Suprapubic skin (tissue), 4 donors: ENCODE measurements around the gene MCMBP. TPM values are rescaled to one million over a fixed set of nuclear protein-coding genes. Genes with fewer than 3 reads are reported as not detected.

ENCODE experiments used
- DNase-seq, 2 donors: peaks; one replicate each; pipeline ENCODE4 v3.0.0-alpha.2; 2019; ENCODE audit warnings: low spot score in 2 of 2
- H3K27ac ChIP-seq: fragments of 200-600 bp; sonication (generic); one replicate; pipeline ENCODE4 v1.5.1; 2019
- H3K27me3 ChIP-seq: fragments of 200-600 bp; sonication (generic); one replicate; pipeline ENCODE4 v1.5.1; 2019
- H3K36me3 ChIP-seq: fragments of 200-600 bp; sonication (generic); one replicate; pipeline ENCODE4 v1.5.1; 2019
- H3K4me1 ChIP-seq: fragments of 200-600 bp; sonication (generic); one replicate; pipeline ENCODE4 v1.5.1; 2019
- H3K4me3 ChIP-seq: fragments of 200-600 bp; sonication (generic); one replicate; pipeline ENCODE4 v1.5.1; 2019; ENCODE audit warnings: mild to moderate bottlenecking
- H3K9me3 ChIP-seq: fragments of 200-600 bp; sonication (generic); one replicate; pipeline ENCODE4 v1.5.1; 2019
- CTCF ChIP-seq, 2 donors: fragments of 200-600 bp in 1 of 2; fragments of 450-650 bp in 1 of 2; sonication (generic) in 1 of 2; IDR thresholded peaks; one replicate each; pipeline ENCODE4 v1.5.1; 2016 to 2019; ENCODE audit warnings: antibody characterized with exemption in 2 of 2, mild to moderate bottlenecking in 1 of 2, moderate library complexity in 1 of 2
- EP300 ChIP-seq: sonication (generic); formaldehyde crosslinking; IDR thresholded peaks from one replicate; pipeline ENCODE4 v1.6.1; 2017; ENCODE audit warnings: antibody characterized with exemption
- POLR2A ChIP-seq, 2 donors: fragments of 450-650 bp; IDR thresholded peaks; one replicate each; pipeline ENCODE4 v1.6.1; 2017; ENCODE audit warnings: antibody characterized with exemption in 2 of 2, mild to moderate bottlenecking in 2 of 2, moderate library complexity in 2 of 2
- POLR2AphosphoS5 ChIP-seq, 3 donors: sonication (generic); formaldehyde crosslinking; IDR thresholded peaks; one replicate each; pipeline ENCODE4 v1.6.1; 2017; ENCODE audit warnings: antibody characterized with exemption in 3 of 3
- WGBS: methylation state at CpG from one replicate; pipeline ENCODE4 v1.1.5; 2018; 5-methylcytosine and 5-hydroxymethylcytosine counted together
- total RNA-seq, 4 donors: library from RNA; depleted of rRNA; stranded (reverse); fragments of >200 nt; gene quantifications; one replicate each; pipeline ENCODE4 v1.1.0, GENCODE V29; 2016

MCMBP gene
- total RNA-seq, 4 donors from 2014 or later = 38.1 to 57.3 (median 55.4) TPM

GRCh38 chr10:119829429-119829828 is 43.2 kb downstream of the MCMBP start:
- Histone ChIP-seq H3K4me1 (no peaks in the 10 kb centered on the region), H3K27ac (no peak overlapping the region), H3K4me3 (no peak overlapping the region), H3K27me3 (no peaks in the 10 kb centered on the region), H3K36me3 (peaks cover 74% of the 10 kb centered on the region), H3K9me3 (no peaks in the 10 kb centered on the region)
- TF ChIP-seq EP300 (no peak), POLR2A (IDR thresholded peaks at IDR 0.05) (no peak), POLR2AphosphoS5 (IDR thresholded peaks at IDR 0.05) (no peak), CTCF (IDR thresholded peaks at IDR 0.05) (no peak)
- no peak for DNase-seq
- 83% methylated on average over 7 of the region's 7 CpGs for WGBS

- Histone ChIP-seq H3K36me3 (peaks cover 70% of the 10 kb centered on the region), H3K9me3 (no peaks in the 10 kb centered on the region), H3K4me3 (no peak overlapping the region), H3K27ac (no peak overlapping the region), H3K27me3 (no peaks in the 10 kb centered on the region), H3K4me1 (no peaks in the 10 kb centered on the region)
- no peak for DNase-seq
- no peak for TF ChIP-seq CTCF (IDR thresholded peaks at IDR 0.05)
- no peak for TF ChIP-seq POLR2AphosphoS5 (IDR thresholded peaks at IDR 0.05)
- TF ChIP-seq EP300 = no peak
- 89% methylated on average over 4 of the region's 4 CpGs for WGBS
These were observed 45.2 kb downstream of the MCMBP start for GRCh38 chr10:119827430-119827829.

GRCh38 chr10:119826771-119827170 is 45.9 kb downstream of the MCMBP start:
- H3K4me1 ChIP-seq = no peaks in the 10 kb centered on the region
- WGBS = 92% methylated on average over 6 of the region's 6 CpGs
- TF ChIP-seq POLR2A (IDR thresholded peaks at IDR 0.05) = no peak
- no peak for TF ChIP-seq POLR2AphosphoS5 (IDR thresholded peaks at IDR 0.05)
- TF ChIP-seq EP300 = no peak
- TF ChIP-seq CTCF (IDR thresholded peaks at IDR 0.05) = no peak
- H3K27me3 ChIP-seq = no peaks in the 10 kb centered on the region
- H3K4me3 ChIP-seq = no peak overlapping the region
- H3K9me3 ChIP-seq = no peaks in the 10 kb centered on the region
- H3K27ac ChIP-seq = no peak overlapping the region
- peaks cover 63% of the 10 kb centered on the region for H3K36me3 ChIP-seq
- no peak for DNase-seq

GRCh38 chr10:119824299-119824698 is 48.3 kb downstream of the MCMBP start:
- H3K9me3 ChIP-seq = no peaks in the 10 kb centered on the region

GRCh38 chr10:119821182-119821581 is 51.5 kb downstream of the MCMBP start:
- Histone ChIP-seq H3K4me3 (no peak overlapping the region), H3K9me3 (no peaks in the 10 kb centered on the region), H3K36me3 (peaks cover 26% of the 10 kb centered on the region), H3K4me1 (peaks cover 8% of the 10 kb centered on the region), H3K27ac (no peak overlapping the region), H3K27me3 (no peaks in the 10 kb centered on the region)
- TF ChIP-seq POLR2AphosphoS5 (IDR thresholded peaks at IDR 0.05) (no peak), EP300 (no peak), CTCF (IDR thresholded peaks at IDR 0.05) (no peak), POLR2A (IDR thresholded peaks at IDR 0.05) (no peak)
- DNase-seq = no peak
- WGBS = 64% methylated on average over 4 of the region's 4 CpGs

More at GRCh38 chr10:119824299-119824698, 48.3 kb downstream of the MCMBP start:
- H3K27me3 ChIP-seq = no peaks in the 10 kb centered on the region
- peaks cover 39% of the 10 kb centered on the region for H3K36me3 ChIP-seq
- WGBS = 93% methylated on average over 3 of the region's 3 CpGs
- no peak overlapping the region for H3K4me3 ChIP-seq
- no peak for TF ChIP-seq POLR2A (IDR thresholded peaks at IDR 0.05)
- no peak for TF ChIP-seq CTCF (IDR thresholded peaks at IDR 0.05)
- no peak for TF ChIP-seq EP300
- no peak for TF ChIP-seq POLR2AphosphoS5 (IDR thresholded peaks at IDR 0.05)
- no peak for DNase-seq
- no peak overlapping the region for H3K27ac ChIP-seq
- H3K4me1 ChIP-seq = no peaks in the 10 kb centered on the region
